Activated CD8-positive, alpha-beta T cell treated with anti-CD3 and anti-CD28 coated beads for 36 hours (primary cell): ENCODE data around the gene GLT8D1. TPM values are rescaled to one million over a fixed set of nuclear protein-coding genes. Genes with fewer than 3 reads are reported as not detected.
"Not testable (repeated sequence)": the region's sequence is repeated elsewhere in the genome, so short reads cannot be mapped to it uniquely, and the experiment has no call there.

ENCODE experiments used
- ATAC-seq: fragments of 200-7000 bp; cut with Tn5 transposase; one replicate; pipeline ENCODE4 v1.10.0; 2021; ENCODE audit warnings: mild to moderate bottlenecking, moderate library complexity
- CTCF ChIA-PET: fragments of 350-600 bp; sonication (Branson Sonifier 250); formaldehyde crosslinking; loops from one replicate; lab custom pipeline; 2021; ENCODE audit warnings: antibody characterized with exemption; lab: Charles Lee
- POLR2A ChIA-PET: fragments of 350-600 bp; sonication (Branson Sonifier 250); formaldehyde crosslinking; loops from one replicate; lab custom pipeline; 2021; ENCODE audit warnings: antibody characterized with exemption; lab: Charles Lee
- DNase-seq: peaks from one replicate; pipeline ENCODE4 v3.0.0-alpha.2; 2020
- H3K27ac Mint-ChIP-seq: one replicate; pipeline ENCODE4 v1.8.0; 2021; ENCODE audit warnings: mild to moderate bottlenecking, mixed read lengths
- H3K27me3 Mint-ChIP-seq: one replicate; pipeline ENCODE4 v1.8.0; 2021; ENCODE audit warnings: mixed read lengths
- H3K36me3 Mint-ChIP-seq: one replicate; pipeline ENCODE4 v1.8.0; 2021; ENCODE audit warnings: low read depth, mixed read lengths
- H3K4me1 Mint-ChIP-seq: one replicate; pipeline ENCODE4 v1.8.0; 2021; ENCODE audit warnings: low read depth, mixed read lengths
- H3K4me3 Mint-ChIP-seq: one replicate; pipeline ENCODE4 v1.8.0; 2021; ENCODE audit warnings: mild to moderate bottlenecking, moderate library complexity, mixed read lengths
- H3K9me3 Mint-ChIP-seq: one replicate; pipeline ENCODE4 v1.8.0; 2021; ENCODE audit warnings: mixed read lengths
- intact Hi-C: fragments of 100-400 bp; cut with micrococcal nuclease; formaldehyde crosslinking; loops from one replicate; pipeline ENCODE4 v1.10.0; 2022
- total RNA-seq, 2 experiments: library from RNA; stranded (reverse); gene quantifications; one replicate each; pipeline ENCODE4 v1.2.3, GENCODE V29; 2021
- TF ChIP-seq, protein P1 (sequence below): fragments of 200-600 bp; IDR thresholded peaks from one replicate; pipeline ENCODE4 v1.8.0; 2022; ENCODE audit warnings: antibody characterized with exemption, mild to moderate bottlenecking

Gene GLT8D1
- total RNA-seq, 2 experiments from 2014 or later, result 34.0 to 35.0 TPM

DNA sequence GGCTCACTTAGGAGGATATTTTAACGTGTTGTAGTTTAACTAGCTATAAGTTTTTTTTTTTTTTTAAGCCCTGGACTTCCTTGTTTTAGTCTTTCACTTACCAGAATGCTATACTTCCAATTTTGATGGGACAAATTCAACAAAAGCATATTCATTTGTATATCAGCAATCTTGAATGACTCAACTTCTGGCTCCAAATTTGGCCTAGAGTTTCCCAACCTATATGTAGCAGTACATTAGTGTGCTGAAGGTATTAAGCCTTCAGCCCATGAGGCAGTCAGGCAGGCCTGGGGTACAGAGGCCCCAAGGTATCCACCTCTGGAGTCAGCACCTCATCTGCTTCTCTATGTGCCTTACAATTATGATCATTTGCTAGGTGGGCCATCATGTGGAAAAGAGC lies 25.8 kb downstream of the GLT8D1 start:
- Mint-ChIP-seq H3K36me3 (peaks cover 50% of the 10 kb centered on the region), H3K27me3 (no peaks in the 10 kb centered on the region), H3K27ac (peak overlapping the region; percentile 9), H3K4me3 (no peak overlapping the region), H3K9me3 (no peaks in the 10 kb centered on the region), H3K4me1 (peaks cover 44% of the 10 kb centered on the region)
- POLR2A ChIA-PET, result no interaction called here
- TF ChIP-seq, protein P1, sequence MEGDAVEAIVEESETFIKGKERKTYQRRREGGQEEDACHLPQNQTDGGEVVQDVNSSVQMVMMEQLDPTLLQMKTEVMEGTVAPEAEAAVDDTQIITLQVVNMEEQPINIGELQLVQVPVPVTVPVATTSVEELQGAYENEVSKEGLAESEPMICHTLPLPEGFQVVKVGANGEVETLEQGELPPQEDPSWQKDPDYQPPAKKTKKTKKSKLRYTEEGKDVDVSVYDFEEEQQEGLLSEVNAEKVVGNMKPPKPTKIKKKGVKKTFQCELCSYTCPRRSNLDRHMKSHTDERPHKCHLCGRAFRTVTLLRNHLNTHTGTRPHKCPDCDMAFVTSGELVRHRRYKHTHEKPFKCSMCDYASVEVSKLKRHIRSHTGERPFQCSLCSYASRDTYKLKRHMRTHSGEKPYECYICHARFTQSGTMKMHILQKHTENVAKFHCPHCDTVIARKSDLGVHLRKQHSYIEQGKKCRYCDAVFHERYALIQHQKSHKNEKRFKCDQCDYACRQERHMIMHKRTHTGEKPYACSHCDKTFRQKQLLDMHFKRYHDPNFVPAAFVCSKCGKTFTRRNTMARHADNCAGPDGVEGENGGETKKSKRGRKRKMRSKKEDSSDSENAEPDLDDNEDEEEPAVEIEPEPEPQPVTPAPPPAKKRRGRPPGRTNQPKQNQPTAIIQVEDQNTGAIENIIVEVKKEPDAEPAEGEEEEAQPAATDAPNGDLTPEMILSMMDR, result no peak
- ATAC-seq (no peak), DNase-seq (no peak)
- CTCF ChIA-PET, result interaction anchor here (1.0 kb wide), 1 partner anchor 13 kb away, joined by 3 read pairs; no protein-coding TSS in a partner anchor
- intact Hi-C loops, result loop anchor here (10.0 kb wide), 1 partner anchor 145 kb away; the partner anchor contains the start of genes NT5DC2 and UQCC5

DNA sequence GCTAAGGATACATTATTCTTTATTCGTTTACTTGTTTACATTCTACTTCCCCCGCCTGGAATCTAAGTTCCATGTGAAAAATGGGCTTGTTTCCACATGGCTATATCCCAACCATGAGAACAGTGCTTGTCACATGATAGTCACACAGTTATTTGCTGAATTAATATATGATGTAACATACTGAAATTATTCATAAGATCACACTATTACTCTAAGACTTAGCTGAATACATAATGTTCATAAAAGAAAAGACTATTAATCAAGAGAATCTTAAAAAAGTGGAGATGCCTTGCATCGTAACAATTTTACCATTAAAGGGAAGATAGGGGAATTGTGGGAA lies 26.4 kb downstream of the GLT8D1 start:
- CTCF ChIA-PET, result interaction anchor here (1.0 to 1.5 kb wide), 2 partner anchors 14 to 21 kb away, joined by 3 read pairs; no protein-coding TSS in a partner anchor

DNA sequence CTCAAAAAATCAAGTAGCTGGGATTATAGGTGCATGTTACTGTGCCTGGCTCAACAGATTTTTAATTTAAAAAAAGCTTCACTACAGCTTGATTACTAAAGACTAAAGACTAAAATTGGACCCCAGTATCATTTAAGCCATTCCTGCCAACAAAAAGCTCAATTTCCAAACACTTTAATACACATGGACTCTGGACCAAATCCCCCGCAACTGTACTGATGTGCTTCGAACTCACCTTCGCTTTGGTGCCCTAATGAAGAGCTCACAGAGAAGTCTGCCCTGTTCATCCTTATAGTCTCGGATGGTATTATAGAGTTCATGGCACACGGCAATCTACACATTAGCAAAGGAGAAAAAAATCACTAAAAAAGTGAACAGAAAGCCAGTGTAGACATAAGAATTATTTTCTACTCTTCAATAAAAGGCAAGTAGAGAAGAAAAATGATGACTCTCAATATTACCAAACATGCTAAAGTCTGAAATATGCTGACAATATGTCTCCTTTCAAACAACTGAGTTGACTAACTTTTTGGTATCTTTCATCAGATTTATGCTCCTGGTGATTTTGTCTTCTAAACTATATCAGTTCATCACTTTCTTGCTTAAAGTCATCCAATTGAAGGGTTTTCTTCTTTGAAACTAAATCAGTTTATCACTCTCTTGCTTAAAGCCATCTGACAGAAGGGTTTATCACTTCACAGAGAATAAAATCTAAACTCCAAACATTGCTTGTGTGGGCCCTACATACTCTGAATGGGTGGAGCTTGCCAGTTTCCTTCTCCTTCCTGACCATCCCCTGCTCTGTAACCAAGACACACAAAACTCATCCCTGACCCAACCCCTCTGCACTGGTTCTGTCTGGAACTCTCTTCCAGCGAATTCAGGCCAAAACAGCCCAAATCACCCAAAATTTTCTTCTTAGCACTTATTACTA lies 27.1 kb downstream of the GLT8D1 start:
- Mint-ChIP-seq H3K4me3 (no peak overlapping the region), H3K36me3 (peaks cover 48% of the 10 kb centered on the region), H3K27me3 (no peaks in the 10 kb centered on the region), H3K27ac (peak overlapping the region; percentile 79), H3K9me3 (no peaks in the 10 kb centered on the region), H3K4me1 (peaks cover 32% of the 10 kb centered on the region)
- ATAC-seq (no peak), DNase-seq (no peak)
- ChIA-PET POLR2A (interaction anchor here (0.5 to 1.1 kb wide), 2 partner anchors 9 to 70 kb away, joined by 3 to 4 read pairs; no protein-coding TSS in a partner anchor), CTCF (interaction anchor here (1.0 to 1.5 kb wide), 2 partner anchors 14 to 21 kb away, joined by 3 read pairs; no protein-coding TSS in a partner anchor)
- TF ChIP-seq, protein P1, result no peak
- intact Hi-C loops, result no loop called here

More for the DNA sequence above, 26.4 kb downstream of the GLT8D1 start:
- peaks cover 38% of the 10 kb centered on the region for H3K4me1 Mint-ChIP-seq
- POLR2A ChIA-PET, result no interaction called here
- TF ChIP-seq, protein P1, result no peak
- peaks cover 48% of the 10 kb centered on the region for H3K36me3 Mint-ChIP-seq
- H3K27me3 Mint-ChIP-seq, result no peaks in the 10 kb centered on the region
- no peak for ATAC-seq
- peak overlapping the region; percentile 79 for H3K27ac Mint-ChIP-seq
- no peak overlapping the region for H3K4me3 Mint-ChIP-seq
- intact Hi-C loops, result no loop called here
- DNase-seq, result no peak
- no peaks in the 10 kb centered on the region for H3K9me3 Mint-ChIP-seq

DNA sequence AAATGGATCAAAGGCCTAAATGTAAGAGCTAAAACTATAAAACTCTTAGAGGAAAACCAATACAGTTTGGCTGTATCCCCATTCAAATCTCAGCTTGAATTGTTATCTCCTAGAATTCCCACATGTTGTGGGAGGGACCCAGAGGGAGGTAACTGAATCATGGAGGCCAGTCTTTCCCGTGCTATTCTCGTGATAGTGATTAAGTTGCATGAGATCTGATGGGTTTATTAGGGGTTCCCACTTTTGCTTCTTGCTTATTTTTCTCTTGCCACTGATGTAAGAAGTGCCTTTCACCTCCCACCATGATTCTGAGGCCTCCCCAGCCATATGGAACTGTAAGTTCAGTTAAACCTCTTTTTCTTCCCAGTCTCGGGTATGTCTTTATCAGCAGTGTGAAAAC lies 29.4 kb downstream of the GLT8D1 start:
- peaks cover 28% of the 10 kb centered on the region for H3K4me1 Mint-ChIP-seq
- intact Hi-C loops, result not testable (repeated sequence)

DNA sequence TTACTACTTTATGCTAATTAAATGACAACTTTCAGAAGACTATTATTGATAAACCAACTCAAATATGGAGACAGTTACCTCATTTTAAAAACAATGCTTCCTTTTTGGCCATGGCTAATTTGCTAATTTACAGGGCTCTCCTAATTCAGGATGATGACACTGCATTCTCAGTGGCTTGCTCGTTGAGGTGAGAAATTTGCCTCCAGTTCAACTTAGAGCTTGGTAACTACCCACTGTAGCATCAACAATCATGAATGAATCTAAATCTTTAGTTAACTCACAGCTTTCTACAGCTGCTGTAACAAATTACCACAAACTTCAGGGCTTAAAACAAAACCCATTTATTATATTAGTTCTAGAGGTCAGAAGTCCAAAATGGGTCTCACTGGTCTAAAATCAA lies 33.9 kb downstream of the GLT8D1 start:
- ChIA-PET CTCF (no interaction called here), POLR2A (interaction anchor here (0.6 to 1.5 kb wide), 3 partner anchors 10 to 99 kb away, joined by 3 to 4 read pairs (median 3); no protein-coding TSS in a partner anchor)
- TF ChIP-seq, protein P1, result no peak
- no peak overlapping the region for H3K4me3 Mint-ChIP-seq
- peaks cover 47% of the 10 kb centered on the region for H3K36me3 Mint-ChIP-seq
- intact Hi-C loops, result no loop called here
- ATAC-seq (no peak), DNase-seq (no peak)
- no peaks in the 10 kb centered on the region for H3K9me3 Mint-ChIP-seq
- peaks cover 29% of the 10 kb centered on the region for H3K4me1 Mint-ChIP-seq
- no peaks in the 10 kb centered on the region for H3K27me3 Mint-ChIP-seq
- H3K27ac Mint-ChIP-seq, result peak overlapping the region; percentile 82

More for the DNA sequence above, 29.4 kb downstream of the GLT8D1 start:
- H3K9me3 Mint-ChIP-seq, CTCF ChIA-PET, H3K4me3 Mint-ChIP-seq, H3K27me3 Mint-ChIP-seq, DNase-seq, H3K27ac Mint-ChIP-seq, ATAC-seq: not testable (repeated sequence)
- POLR2A ChIA-PET, result interaction anchor here (0.7 kb wide), 1 partner anchor 11 kb away, joined by 3 read pairs; no protein-coding TSS in a partner anchor
- peaks cover 52% of the 10 kb centered on the region for H3K36me3 Mint-ChIP-seq
